Gastrocnemius medialis (tissue), 4 donors: ENCODE results near the gene PON2. TPM values are rescaled to one million over a fixed set of nuclear protein-coding genes. Genes with fewer than 3 reads are reported as not detected.

Experiments
- ATAC-seq, 2 donors: fragments of 150-250 bp; one replicate each; pipeline ENCODE4 v1.9.1; 2016
- DNase-seq, 2 donors: peaks; one replicate each; pipeline ENCODE4 v3.0.0-alpha.2; 2019
- H3K27ac ChIP-seq, 4 donors: fragments of 200-600 bp; sonication (generic); 1 replicate in 1 of 4; 2 replicates in 3 of 4; pipeline ENCODE4 v1.5.1; 2016 to 2018; ENCODE audit warnings: mild to moderate bottlenecking in 2 of 4, moderate library complexity in 1 of 4
- H3K27me3 ChIP-seq, 3 donors: fragments of 200-600 bp; sonication (generic) in 2 of 3; 1 replicate in 1 of 3; 2 replicates in 2 of 3; pipeline versions ENCODE4 v1.5.1 to v1.6.0; 2016 to 2019; ENCODE audit warnings: mild to moderate bottlenecking in 1 of 3, moderate library complexity in 1 of 3
- H3K36me3 ChIP-seq, 2 donors: fragments of 200-600 bp; sonication (generic) in 1 of 2; one replicate each; pipeline ENCODE4 v1.5.1; 2017 to 2018
- H3K4me1 ChIP-seq, 2 donors: fragments of 200-600 bp; sonication (generic) in 1 of 2; one replicate each; pipeline ENCODE4 v1.5.1; 2016 to 2017; ENCODE audit warnings: mild to moderate bottlenecking in 2 of 2
- H3K4me3 ChIP-seq, 4 donors: fragments of 200-600 bp; sonication (generic) in 3 of 4; 1 replicate in 1 of 4; 2 replicates in 3 of 4; pipeline ENCODE4 v1.5.1; 2016 to 2019; ENCODE audit warnings: mild to moderate bottlenecking in 2 of 4
- H3K9me3 ChIP-seq, 3 donors: fragments of 200-600 bp; sonication (generic) in 2 of 3; 1 replicate in 1 of 3; 2 replicates in 2 of 3; pipeline ENCODE4 v1.5.1; 2016 to 2019
- CTCF ChIP-seq, 5 experiments: fragments of 450-650 bp in 3 of 5; fragments of 200-600 bp in 2 of 5; sonication (generic) in 2 of 5; IDR thresholded peaks in 4 of 5; conservative IDR thresholded peaks in 1 of 5; 1 replicate in 4 of 5; 2 replicates in 1 of 5; pipeline ENCODE4 v1.5.1; 2016 to 2019; ENCODE audit warnings: antibody characterized with exemption in 5 of 5, mild to moderate bottlenecking in 3 of 5, moderate library complexity in 3 of 5
- POLR2A ChIP-seq, 2 donors: fragments of 450-650 bp; IDR thresholded peaks; one replicate each; pipeline ENCODE4 v1.6.1; 2017; ENCODE audit warnings: antibody characterized with exemption in 2 of 2, mild to moderate bottlenecking in 2 of 2, moderate library complexity in 2 of 2
- in situ Hi-C, 4 donors: fragments of 200-750 bp; cut with MboI; loops; one replicate each; pipeline versions ENCODE4 v1.15.0 to v1.8.0; 2017; ENCODE audit warnings: low sequenced_read_pairs in 4 of 4
- intact Hi-C: fragments of 100-400 bp; cut with DNase I; formaldehyde crosslinking; loops from one replicate; pipeline ENCODE4 v1.15.1; 2023; ENCODE audit warnings: low total_unique reads
- total RNA-seq, 4 donors: library from RNA; depleted of rRNA; stranded (reverse); fragments of >200 nt; gene quantifications; one replicate each; pipeline versions ENCODE4 v1.1.0 to v1.2.3, GENCODE V29; 2016

PON2 gene
- total RNA-seq, 4 donors from 2014 or later, result 10.2 to 45.4 (median 23.5) TPM

DNA sequence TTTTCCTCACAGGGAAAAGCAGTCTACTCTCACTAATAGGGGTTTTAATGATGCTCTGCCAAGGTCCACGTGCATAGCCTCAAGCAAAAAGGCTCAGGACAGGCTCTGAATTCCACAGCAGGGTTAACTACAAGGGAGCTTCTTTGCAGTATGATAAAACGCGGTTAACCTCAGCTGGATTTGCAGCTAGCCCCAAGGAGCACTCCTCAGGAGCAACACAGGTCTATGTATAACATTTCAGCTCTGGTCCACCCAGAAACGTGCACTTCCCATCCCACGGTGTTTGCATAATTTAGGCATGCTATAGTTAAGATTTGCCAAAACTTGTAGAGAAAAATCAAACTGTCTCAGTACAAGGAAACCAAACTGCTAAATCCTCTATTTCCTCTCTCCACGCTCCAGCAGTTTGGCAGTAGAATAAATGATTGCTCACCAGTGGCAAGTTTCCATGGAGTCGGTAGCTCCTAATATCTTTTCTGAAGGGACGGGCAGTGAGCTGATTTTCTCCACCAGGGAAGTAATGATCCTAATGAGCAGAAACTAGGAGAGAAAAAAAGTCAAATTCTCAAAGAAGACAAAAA, 37.8 kb upstream of the PON2 start:
- DNase-seq (no peak), ATAC-seq (no peak)
- Histone ChIP-seq H3K9me3 (no peaks in the 10 kb centered on the region), H3K27ac (no peak overlapping the region), H3K4me3 (no peak overlapping the region), H3K27me3 (no peaks in the 10 kb centered on the region), H3K36me3 (no peaks in the 10 kb centered on the region), H3K4me1 (no peaks in the 10 kb centered on the region)
- no peak for TF ChIP-seq POLR2A (IDR thresholded peaks at IDR 0.05)
- no peak for TF ChIP-seq CTCF (IDR thresholded peaks at IDR 0.05 in 4 of 5, conservative IDR thresholded peaks at IDR 0.05 in 1 of 5)
- intact Hi-C loops, result loop anchor here (10.0 kb wide), 1 partner anchor 208 kb away; no protein-coding TSS in a partner anchor
- in situ Hi-C loops, result no loop called here

GRCh38 chr7:95471071-95471470, 36.2 kb upstream of the PON2 start:
- Histone ChIP-seq H3K9me3 (no peaks in the 10 kb centered on the region), H3K4me3 (no peak overlapping the region), H3K36me3 (no peaks in the 10 kb centered on the region), H3K4me1 (no peaks in the 10 kb centered on the region), H3K27ac (no peak overlapping the region), H3K27me3 (no peaks in the 10 kb centered on the region)
- ATAC-seq (no peak), DNase-seq (no peak)
- TF ChIP-seq CTCF (IDR thresholded peaks at IDR 0.05 in 4 of 5, conservative IDR thresholded peaks at IDR 0.05 in 1 of 5) (no peak), POLR2A (IDR thresholded peaks at IDR 0.05) (no peak)
- intact Hi-C loops, result loop anchor here (10.0 kb wide), 1 partner anchor 206 kb away; no protein-coding TSS in a partner anchor
- in situ Hi-C loops, result no loop called here

DNA sequence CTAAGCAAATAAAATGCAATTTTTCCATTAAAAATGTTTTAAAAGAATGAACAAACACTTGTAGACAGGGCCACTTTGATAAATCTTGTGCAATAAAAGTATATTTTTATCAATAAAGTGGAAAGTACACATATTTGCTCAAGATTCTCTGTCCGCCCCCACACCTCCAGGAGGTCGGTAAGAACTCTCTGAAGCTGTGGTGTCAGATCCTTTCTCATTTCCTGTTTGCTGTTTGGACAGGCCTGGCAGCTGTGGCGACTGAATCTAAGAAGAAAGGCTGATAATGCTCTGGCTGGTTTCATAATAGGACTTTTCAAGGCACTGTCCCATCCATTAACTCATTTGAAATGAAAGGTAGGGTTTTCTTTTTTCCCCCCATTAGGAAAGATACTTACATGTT, 35.6 kb upstream of the PON2 start:
- Histone ChIP-seq H3K4me1 (no peaks in the 10 kb centered on the region), H3K27me3 (no peaks in the 10 kb centered on the region), H3K27ac (no peak overlapping the region), H3K36me3 (no peaks in the 10 kb centered on the region), H3K4me3 (no peak overlapping the region), H3K9me3 (no peaks in the 10 kb centered on the region)
- DNase-seq, result no peak
- TF ChIP-seq CTCF (IDR thresholded peaks at IDR 0.05 in 4 of 5, conservative IDR thresholded peaks at IDR 0.05 in 1 of 5), result no peak
- ATAC-seq, result no peak
- intact Hi-C loops, result loop anchor here (10.0 kb wide), 1 partner anchor 206 kb away; no protein-coding TSS in a partner anchor
- in situ Hi-C loops, result no loop called here

- H3K36me3 ChIP-seq, result no peaks in the 10 kb centered on the region
- in situ Hi-C loops (no loop called here), intact Hi-C loops (loop anchor here (10.0 kb wide), 1 partner anchor 205 kb away; no protein-coding TSS in a partner anchor)
- no peak for DNase-seq
- no peaks in the 10 kb centered on the region for H3K4me1 ChIP-seq
- ATAC-seq, result no peak
- no peak overlapping the region for H3K4me3 ChIP-seq
- TF ChIP-seq POLR2A (IDR thresholded peaks at IDR 0.05), result no peak
- TF ChIP-seq CTCF (IDR thresholded peaks at IDR 0.05 in 4 of 5, conservative IDR thresholded peaks at IDR 0.05 in 1 of 5), result no peak
- H3K27me3 ChIP-seq, result no peaks in the 10 kb centered on the region
- no peak overlapping the region for H3K27ac ChIP-seq
- no peaks in the 10 kb centered on the region for H3K9me3 ChIP-seq
Measured at GRCh38 chr7:95469848-95470247, 35.0 kb upstream of the PON2 start.

DNA sequence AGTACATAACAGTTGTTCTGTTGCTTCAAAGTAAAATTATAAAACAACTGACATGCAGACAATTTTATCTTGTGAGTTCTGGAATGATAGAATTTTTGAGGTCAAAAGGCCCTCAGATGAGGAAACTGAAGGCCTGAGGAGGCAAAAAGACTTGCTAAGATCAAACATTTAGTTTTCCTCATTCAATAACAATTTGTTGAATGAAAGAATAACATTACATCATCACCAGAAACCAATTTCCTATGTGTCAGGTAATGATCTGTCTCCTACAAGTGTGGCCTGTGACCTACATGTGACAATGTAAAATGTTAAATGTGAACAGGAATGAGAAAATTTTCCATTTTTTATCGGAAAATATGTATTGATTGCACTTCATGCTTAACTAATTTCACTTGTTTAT, 34.4 kb upstream of the PON2 start:
- Histone ChIP-seq H3K4me3 (no peak overlapping the region), H3K36me3 (no peaks in the 10 kb centered on the region), H3K27ac (no peak overlapping the region), H3K9me3 (no peaks in the 10 kb centered on the region), H3K27me3 (no peaks in the 10 kb centered on the region), H3K4me1 (no peaks in the 10 kb centered on the region)
- ATAC-seq (no peak), DNase-seq (no peak)
- TF ChIP-seq POLR2A (IDR thresholded peaks at IDR 0.05) (no peak), CTCF (IDR thresholded peaks at IDR 0.05 in 4 of 5, conservative IDR thresholded peaks at IDR 0.05 in 1 of 5) (no peak)
- intact Hi-C loops, result no loop called here
- in situ Hi-C loops, result no loop called here
